Pancreas (tissue), 10 donors: Measurements from ENCODE around the gene PLA2G4E. TPM values are rescaled to one million over a fixed set of nuclear protein-coding genes. Genes with fewer than 3 reads are reported as not detected.

Source experiments
- ATAC-seq, 4 donors: fragments of 200-7000 bp; cut with Tn5 transposase; one replicate each; pipeline versions ENCODE4 v1.8.0 to v1.9.1; 2020; ENCODE audit warnings: mild to moderate bottlenecking in 4 of 4, moderate library complexity in 4 of 4
- DNase-seq, 6 donors: peaks; one replicate each; pipeline ENCODE4 v3.0.0-alpha.2; 2020
- FAIRE-seq: peaks from 2 replicates; lab custom pipeline; 2012; peaks lifted over from hg19 to GRCh38; lab: Jason Lieb, UNC
- H3K27ac ChIP-seq, 4 donors: fragments of 200-600 bp; sonication (generic); 1 replicate in 3 of 4; 2 replicates in 1 of 4; pipeline versions ENCODE4 v1.5.0 to v1.8.0; 2020
- H3K27me3 ChIP-seq, 4 donors: fragments of 200-600 bp; one replicate each; pipeline ENCODE4 v1.8.0; 2021
- H3K36me3 ChIP-seq, 3 donors: fragments of 200-600 bp; sonication (generic) in 1 of 3; one replicate each; pipeline versions ENCODE4 v1.5.0 to v1.8.0; 2020 to 2021
- H3K4me1 ChIP-seq, 3 donors: fragments of 200-600 bp; one replicate each; pipeline ENCODE4 v1.8.0; 2021
- H3K4me3 ChIP-seq, 4 donors: fragments of 200-600 bp; sonication (generic) in 2 of 4; one replicate each; pipeline versions ENCODE4 v1.5.0 to v1.8.0; 2020 to 2021
- H3K9me3 ChIP-seq, 4 donors: fragments of 200-600 bp; one replicate each; pipeline ENCODE4 v1.8.0; 2021
- CTCF ChIP-seq, 4 donors: fragments of 200-600 bp; sonication (generic) in 3 of 4; IDR thresholded peaks; one replicate each; pipeline versions ENCODE4 v1.5.0 to v1.8.0; 2021; ENCODE audit warnings: antibody characterized with exemption in 4 of 4
- WGBS, 2 donors: extraction: QIAGEN DNeasy Blood & Tissue Kit; methylation state at CpG; one replicate each; pipeline ENCODE4 v1.1.7; 2013; 5-methylcytosine and 5-hydroxymethylcytosine counted together
- intact Hi-C, 3 donors: fragments of 100-400 bp; cut with DNase I; formaldehyde crosslinking; loops; one replicate each; pipeline versions ENCODE4 v1.11.1 to v1.14.2; 2022
- polyA plus RNA-seq, 2 donors: library from polyadenylated mRNA; stranded (reverse); fragments of 200-250 nt; gene quantifications; one replicate each; pipeline ENCODE4 v1.2.3, GENCODE V29; 2013
- total RNA-seq, 6 donors: library from RNA; stranded (reverse); fragmentation: NEBNext Ultra II Directional in 4 of 6; extraction: Animal tissue kit (Norgen Biotek cat#: 25700) in 4 of 6; gene quantifications; one replicate each; pipeline versions ENCODE4 v1.2.1 to v1.2.4, GENCODE V29; 2021 to 2023
- donor health status: healthy with polysubstance abuse.
- donor health status: DM: no; HTN: no; CAD: no; lungs with moderate emphysema.
- donor health status: DM: no; HTN: no; CAD: no.
- donor health status: control.
- donor health status: control.
- donor health status: Bipolar disorder and iron deficiency.
- donor health status: DM: yes; HTN: yes; CAD: no.
- donor health status: DM: no; HTN: no; CAD: no.
- donor health status: DM: no; HTN: no; CAD: no.
- donor health status: DM: yes; HTN: yes; CAD: no.

The PLA2G4E gene
- total and polyA plus RNA-seq, 8 donors = 0.05 to 0.06 TPM; not detected in 6

GRCh38 chr15:42031198-42031915 lies 10.5 kb upstream of the PLA2G4E start:
- no peak overlapping the region for H3K4me3 ChIP-seq
- no peaks in the 10 kb centered on the region for H3K36me3 ChIP-seq
- no peak for TF ChIP-seq CTCF (IDR thresholded peaks at IDR 0.05)
- DNase-seq = no peak
- no peaks in the 10 kb centered on the region for H3K27me3 ChIP-seq
- H3K4me1 ChIP-seq = peaks cover 0 to 4% (median 0%) of the 10 kb centered on the region in 3 donors
- FAIRE-seq = no peak
- intact Hi-C loops = no loop called here
- 64 to 65% methylated on average over 6 of the region's 6 CpGs for WGBS, 2 donors
- no peak for ATAC-seq
- no peaks in the 10 kb centered on the region for H3K9me3 ChIP-seq
- H3K27ac ChIP-seq = no peak overlapping the region

DNA sequence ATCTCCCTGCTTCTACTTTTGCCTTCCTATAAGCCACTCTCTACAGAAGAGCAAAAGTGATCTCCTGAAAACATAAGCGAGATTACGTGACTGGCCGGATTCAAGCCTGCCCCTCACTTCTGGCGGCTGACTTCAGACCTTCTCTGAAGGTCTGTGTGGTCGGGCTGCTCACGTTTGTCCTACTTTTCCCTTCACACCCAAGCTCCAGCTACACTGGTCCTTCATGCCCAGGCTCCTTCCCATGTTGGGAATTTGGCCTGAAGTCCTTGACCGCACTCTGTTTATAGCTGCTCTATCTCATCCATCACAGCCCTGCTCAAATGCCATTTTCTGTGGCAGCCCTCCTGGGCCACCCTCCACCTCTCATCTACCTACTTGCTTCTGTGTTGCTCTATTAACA lies 6.7 kb upstream of the PLA2G4E start:
- Histone ChIP-seq H3K9me3 (no peaks in the 10 kb centered on the region), H3K4me1 (no peaks in the 10 kb centered on the region), H3K36me3 (no peaks in the 10 kb centered on the region), H3K4me3 (no peak overlapping the region), H3K27me3 (no peaks in the 10 kb centered on the region), H3K27ac (no peak overlapping the region)
- no peak for FAIRE-seq
- ATAC-seq = no peak
- TF ChIP-seq CTCF (IDR thresholded peaks at IDR 0.05) = no peak
- no peak for DNase-seq
- intact Hi-C loops = no loop called here
- WGBS, 2 donors = 93 to 99% methylated on average over 7 of the region's 7 CpGs

GRCh38 chr15:42024303-42024702 lies 3.5 kb upstream of the PLA2G4E start:
- Histone ChIP-seq H3K9me3 (no peaks in the 10 kb centered on the region), H3K4me1 (no peaks in the 10 kb centered on the region), H3K27me3 (no peaks in the 10 kb centered on the region), H3K4me3 (no peak overlapping the region), H3K36me3 (no peaks in the 10 kb centered on the region), H3K27ac (no peak overlapping the region)
- WGBS, 2 donors = 71 to 100% methylated on average over 3 to 4 of the region's 4 CpGs
- intact Hi-C loops = no loop called here
- FAIRE-seq (no peak), ATAC-seq (no peak), DNase-seq (peak in 1 of 6 donors; percentile 39)
- TF ChIP-seq CTCF (IDR thresholded peaks at IDR 0.05) = no peak

GRCh38 chr15:42021593-42021992 lies 751 bp upstream of the PLA2G4E start:
- DNase-seq (no peak), ATAC-seq (no peak), FAIRE-seq (no peak)
- no peaks in the 10 kb centered on the region for H3K36me3 ChIP-seq
- H3K27me3 ChIP-seq = no peaks in the 10 kb centered on the region
- no peak overlapping the region for H3K27ac ChIP-seq
- no peaks in the 10 kb centered on the region for H3K4me1 ChIP-seq
- WGBS, 2 donors = 92 to 97% methylated on average over 5 of the region's 5 CpGs
- no peaks in the 10 kb centered on the region for H3K9me3 ChIP-seq
- no peak overlapping the region for H3K4me3 ChIP-seq
- intact Hi-C loops = no loop called here
- TF ChIP-seq CTCF (IDR thresholded peaks at IDR 0.05) = no peak
